ENCODE results near the gene CEP170.

Gene CEP170

DNA sequence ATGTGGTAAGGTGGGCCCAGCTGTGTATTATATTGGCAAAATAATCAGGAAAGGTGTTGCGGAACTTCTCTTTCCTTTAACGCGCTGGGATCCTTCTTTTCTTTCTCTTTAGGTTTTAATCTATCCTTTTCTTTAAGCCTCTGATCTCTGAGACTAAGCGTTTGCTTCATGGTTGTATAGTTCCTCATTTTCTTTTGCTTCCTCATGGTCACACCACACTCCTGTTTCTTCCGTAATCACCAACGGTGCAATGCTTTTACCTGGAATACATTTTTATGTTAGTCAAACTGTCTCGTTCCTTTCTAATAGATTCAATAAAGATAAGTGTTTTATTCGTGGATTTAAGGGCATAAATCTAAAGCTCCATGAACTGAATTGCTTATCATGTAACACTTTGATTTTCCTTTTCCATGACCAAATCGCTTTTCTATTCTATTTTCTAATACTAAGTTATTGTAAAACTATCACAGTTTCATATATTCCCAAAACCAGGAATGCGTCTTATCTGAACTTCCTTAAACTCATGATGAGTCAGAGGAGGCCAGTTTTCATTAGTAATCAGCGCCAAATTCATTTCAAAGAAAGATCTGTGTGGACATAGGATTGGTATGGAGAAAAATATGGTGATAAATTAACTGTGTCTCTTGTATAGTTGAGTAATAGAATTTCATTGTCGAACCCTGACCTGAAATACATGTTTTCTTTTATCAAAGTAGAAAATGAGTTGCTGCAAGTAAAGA lies 13.0 kb upstream of the CEP170 start:
- no peak for DNase-seq

DNA sequence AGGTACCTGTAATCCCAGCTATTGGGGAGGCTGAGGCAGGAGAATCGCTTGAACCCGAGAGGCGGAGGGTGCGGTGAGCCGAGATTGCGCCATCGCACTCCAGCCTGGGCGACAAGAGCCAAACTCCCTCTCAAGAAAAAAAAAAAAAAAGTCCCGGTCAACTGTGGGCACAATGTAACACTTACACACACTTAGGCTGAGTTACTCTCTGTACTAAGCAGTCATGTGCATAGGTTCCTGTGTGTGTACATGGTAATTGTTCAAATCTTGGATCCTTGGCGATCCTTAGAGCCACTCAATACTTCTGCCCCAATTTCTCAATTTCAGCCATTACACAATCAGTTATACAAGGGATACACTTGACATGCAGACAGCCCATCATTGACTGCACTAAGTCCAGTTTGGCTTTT lies 12.4 kb upstream of the CEP170 start:
- no peak for DNase-seq

DNA sequence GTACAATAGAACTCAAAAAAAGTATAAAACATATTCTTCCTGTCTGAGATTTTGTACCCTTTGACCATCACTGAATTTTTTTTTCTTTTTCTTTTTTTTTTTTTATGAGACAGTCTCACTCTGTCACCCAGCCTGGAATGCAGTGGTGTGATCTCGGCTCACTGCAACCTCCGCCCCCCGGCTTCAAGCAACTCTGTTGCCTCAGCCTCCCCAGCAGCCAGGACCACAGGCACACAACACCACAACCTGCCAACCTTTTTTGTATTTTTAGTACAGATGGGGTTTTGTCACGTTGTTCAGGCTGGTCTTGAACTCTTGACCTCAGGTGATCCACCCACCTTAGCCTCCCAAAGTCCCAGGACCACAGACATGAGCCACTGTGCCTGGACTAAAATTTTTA lies 11.2 kb upstream of the CEP170 start:
- DNase-seq: no peak

DNA sequence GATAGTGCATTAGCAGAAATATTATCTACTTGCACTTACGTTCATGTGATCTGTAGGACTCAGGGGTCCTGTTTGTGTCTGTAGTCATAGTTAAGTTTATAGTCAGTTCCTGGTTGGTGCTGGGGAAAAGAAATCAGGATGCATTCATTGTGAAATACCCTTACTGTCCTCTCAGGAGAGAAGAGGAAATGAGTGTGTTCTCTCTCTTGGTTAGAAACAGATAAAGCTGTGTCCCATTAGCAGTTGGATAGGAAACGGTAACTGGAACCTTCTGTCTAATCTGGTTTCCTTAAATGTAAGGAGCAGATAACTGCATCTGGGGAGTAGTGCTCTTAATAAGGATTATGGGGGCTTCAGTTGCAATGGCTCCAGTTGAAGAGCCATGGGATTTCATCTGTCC lies 9.6 kb upstream of the CEP170 start:
- DNase-seq: no peak

DNA sequence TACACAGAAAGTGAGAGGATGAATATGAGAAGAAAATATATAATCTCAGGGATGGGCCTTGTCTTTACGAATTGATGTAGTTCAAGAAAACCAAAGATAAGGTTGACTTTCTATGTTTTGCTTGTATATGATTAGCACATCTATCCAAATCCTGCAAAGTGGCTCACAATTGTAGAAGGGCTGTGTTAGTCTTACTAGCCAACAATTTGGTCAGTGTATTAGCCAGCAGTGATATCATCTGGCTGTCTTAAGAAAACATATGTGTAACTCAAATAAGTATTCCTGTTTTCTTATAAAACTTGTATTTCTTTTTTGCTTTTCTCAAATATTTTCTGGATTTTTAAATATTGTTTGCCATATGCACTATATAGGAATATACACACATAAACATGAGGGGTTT lies 6.3 kb upstream of the CEP170 start:
- no peak for DNase-seq

DNA sequence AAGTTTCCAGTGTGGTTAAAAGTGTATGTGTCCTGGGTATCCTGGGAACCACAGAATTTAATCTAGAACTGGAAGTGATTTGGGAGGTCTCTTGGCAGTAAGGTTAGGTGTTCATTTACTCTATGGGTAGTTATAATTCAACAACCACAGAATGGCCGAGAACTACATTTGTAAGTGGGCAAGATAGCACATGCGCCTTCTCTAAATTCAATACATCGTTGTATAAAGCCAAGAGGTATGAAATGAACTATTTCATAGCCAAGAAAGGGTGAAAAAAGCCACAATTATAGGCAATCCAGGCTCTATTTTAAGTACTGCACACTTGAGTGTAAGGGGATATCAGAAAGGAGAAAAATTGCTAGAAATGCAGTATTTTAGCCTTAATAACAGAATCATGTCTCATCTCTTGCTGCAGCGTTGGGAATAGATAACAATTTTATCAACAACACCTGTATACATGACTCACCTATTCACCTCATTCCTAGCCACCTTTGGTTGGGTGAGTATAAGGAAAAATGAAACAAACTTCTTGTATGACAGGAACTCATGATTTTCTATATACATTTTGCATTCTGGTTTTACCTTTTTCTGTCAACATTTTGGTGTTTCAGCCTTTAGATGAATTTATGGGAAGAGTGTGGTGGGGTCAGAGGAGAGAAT lies 5.3 kb upstream of the CEP170 start:
- DNase-seq: peak; percentile 18

DNA sequence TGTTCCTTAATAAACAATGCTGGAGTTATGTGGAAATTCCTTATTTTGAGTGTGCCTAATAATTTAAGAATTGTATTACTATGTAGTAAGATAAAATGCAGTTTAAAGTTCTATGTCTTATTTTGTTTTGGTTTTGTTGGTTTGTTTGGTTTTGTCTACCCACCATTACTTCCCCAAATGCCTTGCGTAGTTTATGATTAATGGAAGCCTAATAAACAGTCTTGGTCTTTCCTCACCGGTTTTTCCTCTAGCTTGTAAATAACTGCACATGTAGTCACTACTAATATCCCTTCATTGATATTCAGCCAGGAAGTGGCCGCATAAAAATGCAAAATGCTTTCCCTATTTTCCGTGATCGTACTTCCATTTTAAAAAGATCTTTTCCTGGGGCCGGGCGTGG lies 3.6 kb upstream of the CEP170 start:
- DNase-seq: no peak

DNA sequence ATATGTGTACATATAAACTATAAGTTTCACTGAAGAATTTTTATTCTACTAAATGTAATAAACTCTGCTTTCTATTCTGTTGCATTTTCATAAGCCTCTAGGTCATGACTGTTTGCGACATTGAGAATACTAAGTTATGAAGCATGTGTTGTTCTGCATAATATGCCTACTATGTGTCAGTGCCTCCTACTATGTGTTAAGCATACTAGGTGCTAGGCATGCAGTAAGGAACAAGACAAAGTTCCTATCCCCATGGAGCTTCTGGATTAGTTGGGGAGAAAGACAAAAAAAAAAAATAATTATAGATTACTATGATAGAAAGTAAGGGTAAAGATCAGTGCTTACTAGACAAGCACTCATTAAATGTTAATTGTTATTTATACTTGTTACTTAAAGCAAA lies 2.1 kb upstream of the CEP170 start:
- no peak for DNase-seq

DNA sequence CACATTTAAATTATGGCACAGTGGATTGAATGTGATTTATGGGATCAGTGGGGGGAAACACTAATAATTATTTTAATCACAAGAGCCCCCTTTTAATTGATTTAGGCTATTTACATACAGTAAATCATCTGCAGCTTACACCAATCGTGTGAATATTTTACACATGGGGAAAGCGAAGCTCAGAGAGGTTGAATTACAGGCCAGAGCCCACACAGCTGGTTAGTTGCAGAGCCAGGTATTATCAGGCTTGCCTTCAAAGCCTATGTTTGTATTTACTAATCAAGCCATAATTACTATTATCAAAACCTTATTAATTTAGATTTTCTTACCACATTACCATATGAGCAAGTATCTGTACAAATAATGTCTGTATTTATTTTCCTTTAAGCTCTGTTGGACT lies 1.5 kb upstream of the CEP170 start:
- DNase-seq: no peak

DNA sequence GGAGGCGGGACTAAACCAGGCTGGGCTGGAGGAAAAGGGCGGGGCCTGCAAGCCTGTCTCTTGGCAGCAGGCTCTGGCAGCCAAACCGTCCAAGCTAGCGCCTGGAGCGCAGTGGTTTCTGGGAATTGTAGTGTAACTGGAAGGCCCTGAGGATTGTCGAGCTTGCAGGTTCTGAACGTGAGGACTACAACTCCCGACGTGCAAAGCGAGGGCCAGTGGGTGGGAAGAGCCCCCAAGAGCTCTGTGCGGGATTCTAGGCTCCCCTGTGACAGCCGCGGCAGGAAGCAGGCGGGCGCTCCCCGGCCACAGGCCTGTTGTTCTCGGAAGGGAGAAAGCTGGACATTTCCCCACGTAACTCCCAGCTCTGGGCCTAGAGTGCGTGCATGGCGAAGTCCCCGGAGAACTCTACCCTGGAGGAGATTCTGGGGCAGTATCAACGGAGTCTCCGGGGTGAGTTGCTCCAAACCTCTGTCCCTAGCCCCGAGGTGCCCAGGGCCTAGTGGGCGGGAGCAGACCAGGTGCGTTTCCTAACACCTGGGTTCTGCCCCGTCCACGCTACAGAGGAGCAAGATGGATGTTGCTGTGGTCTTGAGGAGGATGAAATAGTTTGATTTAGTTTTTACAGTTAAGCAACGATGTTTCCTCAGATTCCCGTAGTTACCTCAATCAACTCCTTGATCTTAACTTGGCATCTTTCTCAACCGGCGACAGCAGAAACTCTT lies 871 bp upstream of the CEP170 start, which contains the start of gene SDCCAG8:
Gene SDCCAG8 (plus strand): TSS at position 251 of the 722 bp plus-strand sequence. CDS start 133 bp downstream, at position 384.
- peak; percentile 94 for DNase-seq

DNA sequence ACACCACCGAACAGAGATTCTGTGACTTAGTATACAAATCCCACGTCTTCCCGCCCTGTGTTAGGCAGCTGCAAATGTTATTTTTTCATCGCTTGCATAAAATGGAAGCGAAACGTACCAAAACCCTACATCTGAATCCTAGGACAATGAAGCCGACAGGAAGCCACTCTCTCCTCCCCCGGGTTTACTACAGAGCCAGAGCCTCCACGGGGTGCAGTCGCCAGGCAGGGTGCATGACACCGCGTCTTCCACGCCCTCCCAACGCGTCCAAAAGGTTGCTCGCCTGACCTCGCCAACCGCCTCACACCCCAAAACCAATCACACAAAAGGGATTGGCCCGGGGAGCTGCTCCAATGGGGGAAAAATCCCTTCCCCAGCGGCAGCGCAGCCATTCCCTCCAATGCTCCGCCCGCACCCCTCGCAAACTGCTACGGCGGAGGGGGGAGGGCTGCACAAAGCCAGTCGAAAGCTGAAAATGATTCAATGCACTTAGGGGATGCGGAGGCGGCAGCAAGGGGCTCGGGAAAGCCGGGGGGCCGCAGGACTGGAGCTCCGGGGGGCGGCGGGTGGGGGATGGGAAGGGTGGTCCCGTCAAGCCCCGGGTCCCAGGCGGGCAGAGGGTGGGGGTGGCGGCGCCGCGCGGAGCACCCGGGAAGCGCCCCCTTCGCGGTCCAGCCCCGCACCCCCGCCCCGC lies 701 bp downstream of the CEP170 start:
- DNase-seq: peak; percentile 43

DNA sequence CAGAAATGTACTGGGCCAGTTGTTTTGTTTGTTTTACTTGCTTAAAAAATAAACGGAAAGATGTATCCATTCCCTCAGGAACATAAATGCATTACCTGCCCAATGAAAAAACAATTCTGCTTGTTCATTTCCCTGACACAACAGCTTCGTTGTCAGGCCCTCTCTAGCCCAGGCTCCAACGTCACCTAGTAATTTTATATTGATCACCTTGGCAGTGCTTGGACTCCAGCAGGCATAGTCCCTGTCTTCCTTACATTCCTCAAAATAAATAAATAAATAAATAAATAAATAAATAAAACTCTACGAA lies 1.2 kb downstream of the CEP170 start:
- peak; percentile 28 for DNase-seq

DNA sequence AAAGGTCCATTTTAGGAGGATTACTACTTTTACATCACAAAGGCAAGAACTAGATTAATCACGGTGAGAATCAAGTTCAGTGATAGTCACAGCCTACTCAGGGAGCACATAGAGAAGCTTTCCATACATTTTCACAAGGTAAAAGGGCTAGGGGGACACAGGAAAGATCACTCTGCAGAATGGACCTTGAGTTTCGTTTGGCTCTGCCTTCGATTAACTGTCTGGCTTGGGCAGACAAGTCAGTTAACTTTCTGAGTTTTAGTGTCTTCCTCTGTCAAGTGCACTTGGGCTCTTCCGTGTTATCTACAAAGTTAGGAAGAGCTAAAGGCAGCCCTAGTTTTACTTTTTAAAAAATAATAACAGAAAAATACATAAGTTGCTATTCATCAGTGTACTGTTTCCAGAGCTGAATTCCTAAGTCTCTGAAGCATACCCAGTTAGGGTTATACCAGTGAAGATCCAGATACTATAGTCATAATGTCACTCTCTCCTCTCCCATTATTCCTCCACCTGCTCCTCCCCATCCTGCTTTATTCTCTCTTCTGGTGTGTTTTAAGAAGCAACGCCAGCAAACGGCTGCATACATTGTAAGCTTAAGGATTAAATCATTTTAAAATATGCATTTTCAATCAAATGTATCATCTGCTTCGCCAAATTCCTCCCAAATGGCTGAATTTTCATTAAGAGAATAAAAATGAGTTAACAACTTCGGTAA lies 1.7 kb downstream of the CEP170 start:
- no peak for DNase-seq

DNA sequence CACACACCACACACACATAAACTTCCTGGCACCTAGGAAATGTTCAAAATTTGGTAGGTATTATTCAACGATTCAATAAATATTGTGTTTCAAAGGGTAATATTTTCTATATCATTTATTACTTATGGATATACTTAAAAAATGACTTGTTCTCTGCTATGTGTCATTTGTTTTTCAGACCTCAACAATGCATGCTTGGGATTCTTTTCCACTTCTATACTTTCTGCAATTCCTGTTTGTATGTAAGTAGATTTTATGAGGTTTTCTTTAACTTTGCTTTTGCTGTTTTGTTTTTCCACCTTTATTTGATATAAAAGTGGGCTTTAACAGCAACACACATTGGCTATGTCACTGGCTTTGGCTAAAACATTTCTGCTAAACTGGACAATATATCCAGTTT lies 3.5 kb downstream of the CEP170 start:
- DNase-seq: no peak

DNA sequence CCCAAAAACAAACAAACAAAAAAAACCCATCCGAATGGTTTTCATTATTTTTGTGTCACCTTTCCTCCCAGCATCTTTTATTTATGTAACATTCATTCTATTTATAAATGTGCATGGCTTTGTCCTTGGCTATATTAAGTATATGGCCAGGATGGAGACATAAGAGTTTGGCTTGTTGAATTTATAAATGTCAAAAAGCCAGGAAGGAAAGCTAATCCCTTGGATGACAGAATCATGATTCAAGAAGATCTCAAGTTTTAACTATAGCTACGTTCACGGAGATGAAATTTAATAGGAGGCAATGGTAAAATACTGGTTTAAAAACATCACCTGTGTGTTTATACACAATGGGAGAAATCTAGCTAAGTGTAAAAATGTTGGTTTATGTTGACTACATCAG lies 5.0 kb downstream of the CEP170 start:
- DNase-seq: no peak

DNA sequence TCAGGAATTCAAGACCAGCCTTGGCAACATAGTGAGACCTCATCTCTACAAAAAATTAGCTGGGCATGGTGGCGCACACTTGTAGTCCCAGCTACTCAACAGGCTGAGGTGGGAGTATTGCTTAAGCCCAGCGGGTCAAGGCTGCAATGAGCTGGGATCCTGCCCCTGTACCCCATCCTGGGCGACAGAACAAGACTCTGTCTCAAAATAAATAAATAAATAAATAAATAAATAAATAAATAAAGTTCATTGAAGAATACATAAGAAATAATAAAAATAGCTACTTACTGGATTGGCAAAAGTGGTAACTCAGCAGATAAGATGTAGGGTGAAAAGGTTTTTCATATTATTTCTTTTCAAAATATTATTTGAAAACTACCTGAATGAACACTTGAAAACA lies 5.9 kb downstream of the CEP170 start:
- no peak for DNase-seq

DNA sequence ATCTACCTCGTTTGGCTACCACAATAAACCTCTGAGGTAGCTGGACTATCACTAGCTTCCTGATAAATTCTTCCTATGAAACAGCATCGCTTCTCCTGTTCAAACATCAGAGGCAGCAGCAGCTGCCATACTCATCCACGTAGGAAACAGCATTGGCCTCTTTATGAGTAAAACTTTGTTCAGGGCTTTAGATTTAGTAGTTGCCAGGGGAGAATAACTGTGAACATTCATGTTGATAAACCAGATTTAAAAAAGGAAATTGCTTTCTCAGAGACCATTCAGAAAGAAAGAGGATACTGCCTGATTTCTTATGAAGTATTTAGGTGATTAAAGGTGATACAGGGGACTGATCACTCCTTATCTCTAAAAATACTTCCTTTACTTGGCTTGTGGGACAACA lies 7.2 kb downstream of the CEP170 start:
- no peak for DNase-seq

DNA sequence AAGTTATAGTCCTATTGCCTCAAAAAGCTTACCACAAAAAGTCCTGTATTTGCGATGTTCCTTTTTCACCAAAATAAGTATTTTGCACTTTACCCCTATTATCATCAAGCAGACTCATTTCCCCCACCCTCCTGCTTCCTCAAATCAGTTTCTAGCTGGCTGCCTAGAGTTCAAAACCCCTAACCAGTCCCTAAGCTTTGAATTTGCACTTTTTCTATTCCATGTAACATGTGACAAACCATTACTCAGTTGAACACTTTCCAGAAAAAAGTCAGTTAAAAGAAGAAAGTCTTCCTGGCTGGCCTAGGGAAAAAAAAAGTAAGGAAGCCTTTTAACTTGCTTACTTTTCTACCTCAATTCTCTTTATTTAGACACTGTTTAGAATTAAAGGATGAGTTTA lies 8.2 kb downstream of the CEP170 start:
- DNase-seq: no peak

DNA sequence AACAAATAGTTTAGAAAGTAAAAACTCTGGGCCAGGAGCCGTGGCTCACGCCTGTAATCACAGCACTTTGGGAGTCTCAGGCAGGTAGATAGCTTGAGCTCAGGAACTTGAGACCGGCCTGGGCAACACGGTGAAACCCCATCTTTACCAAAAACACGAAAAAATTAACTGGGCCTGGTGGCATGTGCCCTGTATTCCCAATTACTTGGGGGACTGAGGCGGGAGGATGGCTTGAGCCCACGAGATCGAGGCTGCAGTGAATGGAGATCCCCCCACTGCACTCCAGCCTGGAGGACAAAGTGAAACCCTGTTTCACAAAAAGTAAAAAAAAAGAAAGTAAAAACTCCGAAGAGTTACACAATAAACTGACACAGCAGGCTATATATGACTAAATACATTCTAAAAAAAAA lies 10.6 kb downstream of the CEP170 start:
- DNase-seq: no peak

DNA sequence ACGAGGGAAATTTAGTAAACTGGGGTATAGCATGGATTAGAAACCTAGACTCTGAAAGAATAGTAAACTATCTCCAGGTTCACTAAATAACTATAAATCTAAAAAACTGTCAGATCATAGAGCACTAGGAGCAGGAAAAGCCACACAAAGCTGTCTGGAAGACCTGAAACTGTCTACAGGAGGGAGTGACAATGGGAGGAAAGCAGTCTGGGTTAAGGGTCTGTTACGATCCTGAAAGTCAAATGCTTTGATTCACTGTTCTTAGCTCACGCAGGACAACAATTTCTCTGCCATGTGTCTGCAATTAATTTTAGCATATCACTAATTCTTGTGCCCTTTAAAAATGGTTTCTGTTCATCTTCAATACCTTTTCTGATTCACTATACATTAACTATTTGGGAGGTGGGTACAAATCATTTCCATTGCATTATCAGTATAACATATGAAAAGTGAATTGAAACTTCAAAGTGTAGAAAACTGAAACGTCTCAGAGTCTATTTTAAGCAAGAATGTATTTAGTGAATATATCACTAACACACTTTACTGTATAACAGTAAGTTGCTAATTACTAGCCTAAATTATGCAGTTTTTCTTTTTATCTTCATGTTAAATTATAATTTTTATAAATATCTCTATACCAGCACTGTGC lies 18.4 kb downstream of the CEP170 start:
- no peak for DNase-seq

DNA sequence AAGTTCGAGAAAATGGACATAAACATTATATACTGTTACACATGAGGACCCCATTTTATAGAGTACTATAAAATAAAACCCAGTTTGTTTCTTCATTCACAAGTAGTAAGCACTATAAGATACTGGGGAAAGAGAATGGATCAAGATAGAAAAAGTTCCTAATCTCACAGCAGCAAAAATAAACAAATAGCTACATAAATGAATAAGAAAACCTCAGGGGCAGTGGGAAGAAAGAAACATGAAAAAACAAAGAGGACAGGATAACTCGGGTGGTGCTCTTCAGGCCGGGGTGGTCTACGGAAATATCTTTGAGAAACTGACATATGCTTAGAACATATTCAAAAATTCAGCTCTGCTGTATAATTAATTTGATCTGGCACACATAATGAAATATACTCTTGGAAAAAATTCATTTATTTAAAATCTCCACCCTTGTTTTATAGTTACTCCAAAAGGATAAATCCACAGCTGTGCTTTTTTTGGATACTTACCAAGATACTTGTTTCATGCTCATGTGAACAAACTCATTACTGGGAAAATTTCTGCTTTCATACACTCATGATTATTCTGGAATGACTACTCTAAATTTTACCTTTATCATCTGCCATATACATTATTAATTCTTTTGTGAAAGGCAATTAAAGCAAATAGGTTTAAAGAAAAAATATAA lies 20.0 kb downstream of the CEP170 start:
- no peak for DNase-seq

DNA sequence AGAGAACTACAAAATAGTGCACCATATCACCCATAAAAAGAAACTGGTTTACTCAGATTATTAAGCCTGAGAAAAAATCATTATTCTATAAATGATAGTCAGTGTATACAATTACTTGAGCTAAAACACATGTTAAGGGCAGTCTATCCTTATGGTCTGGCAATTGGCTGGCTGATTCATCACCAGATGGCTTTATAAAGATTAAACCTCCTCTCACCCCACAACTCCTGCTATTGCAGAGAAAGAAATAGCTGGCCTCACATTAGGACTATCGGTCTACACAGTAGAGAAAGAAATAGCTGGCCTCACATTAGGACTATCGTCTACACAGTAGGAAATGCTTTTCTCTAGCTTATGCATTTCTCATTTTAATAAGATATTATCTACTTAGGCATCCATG lies 21.2 kb downstream of the CEP170 start:
- no peak for DNase-seq
